ENCODE measurements around the gene RAET1E.

RAET1E gene

DNA sequence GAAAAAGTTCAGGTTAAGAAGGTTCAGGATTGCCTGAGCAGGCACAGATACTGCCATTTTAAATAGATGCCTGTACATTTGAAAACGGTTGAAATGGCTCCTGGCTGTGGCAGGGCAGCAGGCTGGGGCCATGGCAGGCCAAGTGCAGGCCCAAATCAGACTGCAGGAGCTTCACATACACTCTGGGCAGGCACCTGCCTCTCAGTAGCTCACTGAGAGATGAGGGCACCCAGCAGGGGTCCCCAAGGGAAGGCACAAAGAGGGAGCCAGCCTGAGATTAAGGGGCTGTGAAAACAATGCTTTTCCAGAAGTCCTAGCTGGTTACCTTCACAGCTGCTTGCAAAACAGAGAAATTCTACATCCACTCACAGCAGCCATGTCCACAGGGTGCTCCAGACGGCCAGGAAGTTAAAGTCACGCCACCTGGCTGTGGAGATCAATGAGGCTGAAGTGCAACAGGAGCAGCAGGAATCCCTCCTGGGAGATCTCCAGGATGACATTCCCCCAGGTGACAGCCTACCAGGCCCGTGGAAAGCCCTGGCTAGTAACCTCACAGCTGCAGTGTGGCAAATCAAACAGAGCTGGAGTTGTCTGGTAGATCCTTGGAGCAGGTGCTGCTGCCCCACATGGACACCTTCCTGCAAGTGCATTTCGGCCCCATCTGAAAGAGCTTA is 6.2 kb upstream of the RAET1E start:
- no peak overlapping the region for H3K4me3 ChIP-seq (ENCODE audit: low read depth in 1 of 2, low read length in 1 of 2)
- H3K27me3 ChIP-seq: peaks cover 7% of the 10 kb centered on the region
- TF ChIP-seq, protein P1, sequence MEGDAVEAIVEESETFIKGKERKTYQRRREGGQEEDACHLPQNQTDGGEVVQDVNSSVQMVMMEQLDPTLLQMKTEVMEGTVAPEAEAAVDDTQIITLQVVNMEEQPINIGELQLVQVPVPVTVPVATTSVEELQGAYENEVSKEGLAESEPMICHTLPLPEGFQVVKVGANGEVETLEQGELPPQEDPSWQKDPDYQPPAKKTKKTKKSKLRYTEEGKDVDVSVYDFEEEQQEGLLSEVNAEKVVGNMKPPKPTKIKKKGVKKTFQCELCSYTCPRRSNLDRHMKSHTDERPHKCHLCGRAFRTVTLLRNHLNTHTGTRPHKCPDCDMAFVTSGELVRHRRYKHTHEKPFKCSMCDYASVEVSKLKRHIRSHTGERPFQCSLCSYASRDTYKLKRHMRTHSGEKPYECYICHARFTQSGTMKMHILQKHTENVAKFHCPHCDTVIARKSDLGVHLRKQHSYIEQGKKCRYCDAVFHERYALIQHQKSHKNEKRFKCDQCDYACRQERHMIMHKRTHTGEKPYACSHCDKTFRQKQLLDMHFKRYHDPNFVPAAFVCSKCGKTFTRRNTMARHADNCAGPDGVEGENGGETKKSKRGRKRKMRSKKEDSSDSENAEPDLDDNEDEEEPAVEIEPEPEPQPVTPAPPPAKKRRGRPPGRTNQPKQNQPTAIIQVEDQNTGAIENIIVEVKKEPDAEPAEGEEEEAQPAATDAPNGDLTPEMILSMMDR (IDR thresholded peaks at IDR 0.05): no peak
- no peaks in the 10 kb centered on the region for H3K9me3 ChIP-seq
- no peaks in the 10 kb centered on the region for H3K4me1 ChIP-seq (ENCODE audit: control insufficient read depth in 1 of 2, insufficient read depth in 1 of 2, low read depth in 1 of 2, low read length in 1 of 2)
- H3K27ac ChIP-seq: no peak overlapping the region
- no peaks in the 10 kb centered on the region for H3K36me3 ChIP-seq

- Histone ChIP-seq H3K4me1 (ENCODE audit: control insufficient read depth in 1 of 2, insufficient read depth in 1 of 2, low read depth in 1 of 2, low read length in 1 of 2) (no peaks in the 10 kb centered on the region), H3K9me3 (no peaks in the 10 kb centered on the region), H3K4me3 (ENCODE audit: low read depth in 1 of 2, low read length in 1 of 2) (no peak overlapping the region), H3K27me3 (peaks cover 7% of the 10 kb centered on the region), H3K36me3 (no peaks in the 10 kb centered on the region), H3K27ac (no peak overlapping the region)
- TF ChIP-seq, protein P1 (IDR thresholded peaks at IDR 0.05): no peak
These were observed 3.7 kb upstream of the RAET1E start for GRCh38 chr6:149901444-149902140.

- H3K36me3 ChIP-seq: no peaks in the 10 kb centered on the region
- H3K4me3 ChIP-seq (ENCODE audit: low read depth in 1 of 2, low read length in 1 of 2): no peak overlapping the region
- peaks cover 7% of the 10 kb centered on the region for H3K27me3 ChIP-seq
- no peaks in the 10 kb centered on the region for H3K4me1 ChIP-seq (ENCODE audit: control insufficient read depth in 1 of 2, insufficient read depth in 1 of 2, low read depth in 1 of 2, low read length in 1 of 2)
- no peaks in the 10 kb centered on the region for H3K9me3 ChIP-seq
- no peak overlapping the region for H3K27ac ChIP-seq
- TF ChIP-seq, protein P1 (IDR thresholded peaks at IDR 0.05): no peak
These were observed 2.9 kb upstream of the RAET1E start for GRCh38 chr6:149900620-149901443.

- TF ChIP-seq, protein P1 (IDR thresholded peaks at IDR 0.05): no peak
- no peak overlapping the region for H3K4me3 ChIP-seq (ENCODE audit: low read depth in 1 of 2, low read length in 1 of 2)
- no peak overlapping the region for H3K27ac ChIP-seq
- H3K27me3 ChIP-seq: peaks cover 7% of the 10 kb centered on the region
- no peaks in the 10 kb centered on the region for H3K9me3 ChIP-seq
- H3K36me3 ChIP-seq: no peaks in the 10 kb centered on the region
- no peaks in the 10 kb centered on the region for H3K4me1 ChIP-seq (ENCODE audit: control insufficient read depth in 1 of 2, insufficient read depth in 1 of 2, low read depth in 1 of 2, low read length in 1 of 2)
These were observed 2.2 kb upstream of the RAET1E start for GRCh38 chr6:149899926-149900619.

GRCh38 chr6:149899486-149899885 is 1.6 kb upstream of the RAET1E start:
- Histone ChIP-seq H3K4me1 (ENCODE audit: control insufficient read depth in 1 of 2, insufficient read depth in 1 of 2, low read depth in 1 of 2, low read length in 1 of 2) (no peaks in the 10 kb centered on the region), H3K9me3 (no peaks in the 10 kb centered on the region), H3K36me3 (no peaks in the 10 kb centered on the region), H3K27me3 (peaks cover 7% of the 10 kb centered on the region), H3K27ac (no peak overlapping the region), H3K4me3 (ENCODE audit: low read depth in 1 of 2, low read length in 1 of 2) (no peak overlapping the region)
- TF ChIP-seq, protein P1 (IDR thresholded peaks at IDR 0.05): no peak
